IPS-NIHi7 (cell line): ENCODE measurements around the gene PTTG2.
"Not testable (repeated sequence)": the region's sequence is repeated elsewhere in the genome, so short reads cannot be mapped to it uniquely, and the experiment has no call there.

ENCODE experiments used
- DNase-seq: peaks from one replicate; pipeline ENCODE4 v3.0.0; 2012; ENCODE audit warnings: mixed read lengths; ENCODE audit errors: extremely low spot score

Gene PTTG2

DNA sequence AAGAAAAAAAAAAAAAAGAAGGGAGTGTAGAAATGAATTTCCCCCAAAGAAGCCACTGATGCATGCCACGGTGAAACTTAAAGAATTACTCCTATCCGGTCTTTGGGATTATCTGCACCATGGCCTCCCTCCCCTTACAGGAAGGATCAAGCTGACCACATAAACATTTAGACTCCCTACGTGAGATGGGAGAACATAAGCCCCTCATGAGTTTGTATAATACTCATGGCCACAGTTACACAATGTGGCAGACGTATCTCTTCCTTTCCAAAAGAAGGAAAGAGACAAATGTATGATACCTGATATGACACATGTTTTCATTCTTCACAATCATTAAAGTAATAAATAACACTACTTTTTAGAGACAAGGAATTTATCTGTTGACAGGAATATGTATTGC, 3.3 kb upstream of the PTTG2 start:
- no peak for DNase-seq

DNA sequence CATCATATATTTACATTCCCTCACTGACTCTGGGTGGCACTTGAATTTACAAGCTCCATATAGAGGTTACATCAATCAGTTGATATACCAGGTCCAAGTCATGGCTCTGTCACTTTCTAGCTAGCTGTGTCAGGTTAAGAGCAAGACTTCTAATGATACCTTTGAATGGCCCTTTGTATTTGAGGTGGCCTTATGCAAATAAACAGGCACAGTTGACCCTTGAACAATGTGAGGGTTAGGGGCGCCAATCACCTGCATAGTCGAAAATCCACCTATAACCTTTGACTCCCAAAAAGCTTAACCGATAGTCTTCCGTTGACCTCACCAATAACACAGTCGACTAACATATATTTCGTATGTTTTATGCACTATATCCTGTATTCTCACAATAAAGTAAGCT, 1.3 kb upstream of the PTTG2 start:
- DNase-seq = no peak

- DNase-seq = no peak
These were observed 667 bp downstream of the PTTG2 start for GRCh38 chr4:37960679-37961450.

DNA sequence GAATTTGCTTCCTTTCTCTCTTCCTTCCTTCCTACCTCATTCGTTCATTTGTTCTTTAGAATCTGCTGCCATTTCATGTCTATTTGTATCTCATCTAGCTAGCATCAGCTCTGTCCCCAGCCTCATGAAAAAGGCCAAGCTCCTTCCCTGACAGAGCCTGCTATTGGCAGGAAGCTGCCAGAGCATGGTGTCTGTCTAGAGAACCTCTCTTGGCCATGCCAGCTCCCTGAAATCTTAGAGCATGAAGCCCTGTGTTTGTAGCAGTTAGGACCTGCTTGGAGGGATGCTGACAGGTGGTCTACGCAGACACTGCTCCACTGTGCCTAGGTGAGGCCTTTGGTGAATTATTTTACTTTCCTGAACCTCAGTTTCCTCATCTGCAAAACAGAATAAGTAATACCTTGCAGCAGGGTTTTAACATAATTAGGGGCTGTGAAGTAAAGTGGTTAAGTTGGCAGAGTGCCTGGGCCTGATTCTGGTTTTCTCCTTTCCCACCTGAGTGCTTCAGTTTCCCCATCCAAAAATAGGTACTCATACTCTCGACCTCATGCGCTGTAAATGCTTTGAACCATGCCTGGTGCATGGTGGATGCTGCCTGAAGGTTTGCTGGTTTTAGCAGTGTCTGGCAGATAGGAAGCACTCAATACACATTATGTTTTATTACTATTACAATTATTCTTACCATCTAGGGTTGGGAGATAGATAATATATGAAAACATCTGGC, 4.7 kb downstream of the PTTG2 start:
- DNase-seq = no peak

GRCh38 chr4:37966044-37966443, 5.8 kb downstream of the PTTG2 start:
- DNase-seq = no peak

DNA sequence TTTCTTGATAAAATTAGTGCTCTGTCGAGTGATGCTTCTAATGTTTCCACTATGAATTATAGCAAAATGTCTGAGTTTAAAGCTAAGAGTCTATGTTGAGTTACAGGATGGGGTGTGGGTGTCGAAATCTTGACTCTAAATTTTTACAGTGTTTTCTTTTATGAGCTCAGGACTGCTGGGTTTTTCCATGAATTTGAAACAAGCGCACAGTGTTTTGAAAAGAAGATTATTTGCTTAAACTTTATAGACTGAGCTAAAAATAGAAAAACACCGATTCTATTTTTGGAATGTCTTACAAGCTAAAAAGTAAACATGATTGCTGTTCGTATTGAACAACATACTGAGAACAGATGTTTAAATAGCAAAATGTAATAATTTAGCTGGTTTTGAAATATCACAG, 7.5 kb downstream of the PTTG2 start:
- DNase-seq = no peak

DNA sequence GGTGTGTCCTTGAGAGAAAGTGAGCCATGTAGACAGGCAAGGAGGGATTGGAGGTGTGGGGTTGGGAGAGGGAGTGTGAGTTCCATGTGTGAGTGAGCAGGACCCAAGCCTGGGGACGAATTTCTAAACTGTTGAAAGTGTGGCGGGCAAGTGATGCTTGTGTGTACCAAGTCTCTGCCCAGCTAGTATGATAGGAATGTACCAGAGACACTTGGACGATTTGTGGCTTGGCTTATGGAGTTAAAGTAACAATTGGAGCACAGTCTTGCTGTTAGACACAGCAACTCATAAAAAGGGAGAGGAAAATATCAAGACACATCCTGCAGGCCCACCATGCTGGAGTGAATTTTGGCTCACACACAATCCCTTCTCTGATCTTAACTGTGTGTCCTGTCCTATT, 8.5 kb downstream of the PTTG2 start:
- DNase-seq = no peak

- DNase-seq = peak; percentile 43
These were observed 10.5 kb downstream of the PTTG2 start for GRCh38 chr4:37970702-37971101.

GRCh38 chr4:37971202-37971601, 11.0 kb downstream of the PTTG2 start:
- no peak for DNase-seq

DNA sequence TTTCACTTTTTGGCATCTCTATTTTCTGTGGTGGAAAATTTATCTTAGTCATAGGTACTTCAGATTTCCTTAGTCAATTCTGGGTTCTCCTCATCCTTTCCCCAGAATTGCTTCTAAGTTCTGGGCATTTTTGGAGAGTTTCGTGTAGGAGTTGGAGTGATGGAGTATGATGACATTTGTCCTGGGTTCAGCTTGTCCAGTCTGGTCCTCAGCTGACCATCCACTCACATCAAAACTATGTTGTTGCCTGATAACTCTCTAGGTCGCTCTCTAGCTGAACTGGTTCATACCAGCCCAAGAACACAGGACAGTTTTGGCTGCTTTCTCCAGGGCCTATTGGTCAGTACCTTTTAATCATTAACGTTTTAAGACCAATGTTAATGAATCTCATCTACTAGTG, 13.2 kb downstream of the PTTG2 start:
- no peak for DNase-seq

DNA sequence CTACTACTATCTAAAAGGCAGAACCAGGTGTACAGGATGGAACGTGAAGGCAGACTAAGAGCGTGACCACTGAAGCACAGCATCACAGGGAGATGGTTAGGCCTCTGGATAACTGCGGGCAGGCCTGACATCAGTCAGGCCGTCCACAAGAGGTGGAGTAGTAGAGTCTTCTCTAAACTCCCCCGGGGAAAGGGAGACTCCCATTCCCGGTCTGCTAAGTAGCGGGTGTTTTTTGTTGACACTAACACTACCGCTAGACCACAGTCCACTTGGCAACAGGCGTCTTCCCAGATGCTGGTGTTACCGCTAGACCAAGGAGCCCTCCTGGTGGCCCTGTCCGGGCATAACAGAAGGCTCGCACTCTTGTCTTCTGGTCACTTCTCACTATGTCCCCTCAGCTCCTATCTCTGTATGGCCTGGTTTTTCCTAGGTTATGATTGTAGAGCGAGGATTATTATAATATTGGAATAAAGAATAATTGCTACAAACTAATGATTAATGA, 15.2 kb downstream of the PTTG2 start:
- DNase-seq = not testable (repeated sequence)

GRCh38 chr4:37976507-37976906, 16.3 kb downstream of the PTTG2 start:
- no peak for DNase-seq

GRCh38 chr4:37976991-37977470, 16.8 kb downstream of the PTTG2 start:
- DNase-seq = peak; percentile 92

DNA sequence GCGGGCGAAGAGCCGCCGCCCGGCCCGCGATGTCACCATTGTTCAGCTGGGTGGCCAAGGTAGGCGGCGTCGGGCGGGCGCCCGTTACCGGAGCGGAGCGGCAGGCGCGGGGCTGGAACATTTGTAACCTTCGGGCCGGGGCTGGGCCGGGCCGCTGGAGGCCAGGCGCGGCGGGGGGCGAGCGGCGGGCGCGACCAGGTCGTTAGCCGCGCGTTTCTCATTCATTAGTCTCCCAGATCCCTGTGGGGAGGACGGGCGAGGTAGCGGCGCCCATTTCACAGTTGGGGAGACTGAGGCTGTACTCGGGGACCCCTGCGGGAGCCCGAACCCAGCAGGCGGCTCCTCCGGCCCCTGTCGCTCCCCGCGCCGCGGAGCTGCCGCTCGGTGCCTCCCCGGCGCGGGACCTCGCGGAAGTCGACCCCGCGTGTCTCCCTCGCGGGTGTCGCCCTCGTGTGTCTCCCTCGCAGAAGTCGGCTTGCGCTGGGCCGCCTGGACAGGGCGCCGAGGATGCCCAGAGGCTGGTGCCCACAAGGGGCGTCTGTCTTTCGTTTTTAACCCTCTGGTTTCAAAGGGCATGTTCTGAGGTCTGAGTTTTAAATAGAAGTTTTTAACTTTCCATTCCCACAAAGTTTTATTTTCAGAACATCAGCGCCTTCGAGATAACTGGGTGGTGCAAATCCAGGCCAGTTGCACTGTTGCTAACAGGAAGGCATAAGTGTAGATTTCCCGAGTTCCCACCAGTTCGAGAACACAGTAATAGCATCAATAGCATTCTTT, 17.5 kb downstream of the PTTG2 start:
- no peak for DNase-seq

DNA sequence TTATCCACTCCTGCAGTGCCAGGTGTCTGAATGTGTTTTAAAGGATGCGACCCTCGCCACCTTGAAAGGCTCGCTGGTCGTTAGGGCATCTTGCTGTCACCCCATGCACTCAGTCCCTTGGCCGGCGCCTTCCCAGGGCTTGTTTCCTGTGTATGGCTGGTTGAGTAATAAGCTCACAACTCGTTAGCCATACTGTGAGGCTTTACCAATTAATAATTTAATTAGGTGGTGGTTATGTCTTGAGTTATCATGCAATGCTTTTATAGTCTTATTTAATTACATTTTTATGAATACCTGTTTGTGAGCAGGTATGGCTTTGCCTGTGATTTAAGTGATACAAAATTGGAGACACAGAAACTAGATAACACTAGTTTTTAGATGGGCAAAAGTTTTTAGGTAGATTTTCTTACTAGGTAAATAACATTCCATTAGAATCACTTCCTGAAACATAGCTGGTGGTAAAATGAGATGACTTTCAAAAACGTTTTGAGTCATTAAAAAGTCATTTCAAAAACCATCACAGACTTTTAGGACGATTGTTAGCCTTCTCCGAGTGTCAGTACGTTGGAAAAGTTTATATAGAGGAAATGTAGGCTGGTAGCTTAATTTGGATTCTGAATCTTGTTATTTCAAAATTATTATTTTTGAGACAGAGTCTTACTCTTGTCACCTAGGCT, 18.2 kb downstream of the PTTG2 start:
- DNase-seq = no peak

DNA sequence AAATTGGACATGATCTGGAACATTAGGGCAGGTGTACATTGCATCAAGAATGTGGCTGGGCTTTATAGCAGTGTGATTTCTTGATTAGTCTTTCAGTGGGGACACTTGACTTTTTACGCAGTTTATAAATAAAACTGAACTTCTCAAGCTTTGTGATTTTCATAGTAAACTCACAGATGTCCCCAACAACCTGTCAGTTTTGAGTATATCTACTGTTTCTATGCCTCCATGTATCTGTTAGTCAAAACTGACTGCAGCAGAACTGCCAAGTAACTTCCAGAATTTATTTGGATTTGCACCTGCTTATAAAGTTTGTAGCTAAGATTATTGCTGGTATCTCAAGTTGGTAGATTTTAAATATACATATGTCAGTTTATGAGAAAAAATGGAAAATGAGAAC, 20.0 kb downstream of the PTTG2 start:
- DNase-seq = no peak

GRCh38 chr4:37981425-37981824, 21.2 kb downstream of the PTTG2 start:
- no peak for DNase-seq

DNA sequence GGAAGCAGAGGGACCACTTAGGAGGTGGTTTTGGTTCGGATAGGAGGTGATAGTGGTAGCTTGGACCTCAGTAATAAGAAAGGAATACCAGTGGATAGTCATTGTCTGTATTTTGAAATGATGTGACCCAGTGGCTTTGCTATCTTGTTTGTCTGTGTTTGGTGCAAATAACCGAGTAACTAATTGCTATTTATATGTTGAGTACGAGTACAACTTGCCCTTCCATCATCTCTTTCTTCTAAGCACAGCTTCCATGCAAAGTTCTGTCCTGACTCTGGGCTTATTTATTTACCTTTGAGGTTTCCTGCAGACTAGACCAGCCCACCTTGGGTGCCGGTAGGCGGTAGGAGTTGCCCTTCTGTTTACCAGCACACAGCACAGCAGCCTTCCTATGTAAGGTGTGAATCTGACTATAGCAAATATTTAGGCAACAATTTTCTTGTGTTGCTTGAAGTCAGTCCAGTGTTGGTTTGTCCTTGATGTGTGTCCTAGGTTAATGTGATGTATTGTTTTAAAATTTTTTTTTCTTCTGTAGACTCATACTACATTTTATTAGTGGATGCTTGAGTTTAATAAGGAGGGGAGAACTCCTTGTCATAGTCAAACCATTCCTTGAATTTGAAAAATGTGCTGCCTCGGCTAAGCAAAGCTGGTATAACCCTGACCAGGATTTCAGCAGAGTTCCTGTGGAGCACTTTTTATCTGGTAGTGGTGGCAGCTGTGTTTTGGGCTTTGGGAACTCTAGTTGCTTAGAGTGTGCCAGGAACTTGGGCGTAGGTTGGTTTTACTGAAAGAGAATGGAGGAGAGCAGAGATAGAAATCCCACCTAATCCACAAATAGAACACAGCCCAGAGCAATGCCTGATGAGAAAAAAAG, 21.9 kb downstream of the PTTG2 start:
- DNase-seq = no peak

DNA sequence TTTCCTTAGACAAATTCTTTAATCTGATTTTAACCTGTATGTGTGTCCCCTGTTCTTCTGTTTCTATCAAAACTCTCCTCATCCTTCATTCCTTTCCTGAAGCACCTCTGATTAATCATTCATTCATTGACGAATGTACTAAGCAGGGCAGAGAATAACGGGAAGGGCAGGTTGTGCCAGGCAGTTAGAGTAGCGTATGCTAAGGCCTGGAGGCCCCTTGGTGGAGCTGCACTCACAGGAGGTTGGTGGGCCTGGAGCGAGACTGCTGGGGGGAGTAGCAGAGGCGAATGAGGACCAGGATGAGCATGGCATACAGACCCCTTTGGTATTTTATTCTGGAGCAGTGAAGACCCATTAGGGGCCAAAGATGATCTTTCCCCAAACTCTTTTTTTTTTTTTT, 22.5 kb downstream of the PTTG2 start:
- DNase-seq = no peak

DNA sequence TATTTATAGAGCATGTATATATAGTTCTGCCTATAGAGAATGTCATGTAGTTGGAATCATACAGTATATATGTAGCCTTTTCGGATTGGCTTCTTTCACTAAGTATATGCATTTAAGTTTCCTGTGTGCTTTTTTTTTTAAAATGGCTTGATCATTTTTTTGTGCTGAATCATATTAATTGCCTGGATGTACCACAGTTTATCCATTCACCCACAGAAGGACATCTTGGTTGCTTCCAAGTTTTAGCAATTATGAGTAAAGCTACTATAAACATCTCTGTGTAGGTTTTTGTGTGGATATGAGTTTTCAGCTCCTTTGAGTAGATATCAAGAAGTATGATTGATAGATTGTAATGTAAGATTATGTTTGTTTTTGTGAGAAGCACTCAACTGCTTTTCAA, 23.8 kb downstream of the PTTG2 start:
- DNase-seq = no peak
